Peyer's patch (tissue), 4 donors: ENCODE measurements around the gene TSHZ1.

Source experiments
- CTCF ChIP-seq, 6 experiments: fragments of 450-650 bp in 4 of 6; fragments of 200-600 bp in 2 of 6; sonication (generic) in 1 of 6; IDR thresholded peaks; one replicate each; pipeline ENCODE4 v1.5.1; 2017 to 2019; ENCODE audit warnings: antibody characterized with exemption in 6 of 6, mild to moderate bottlenecking in 3 of 6, moderate library complexity in 1 of 6
- POLR2A ChIP-seq, 2 donors: fragments of 450-650 bp; IDR thresholded peaks; one replicate each; pipeline ENCODE4 v1.5.1; 2017; ENCODE audit warnings: antibody characterized with exemption in 2 of 2, mild to moderate bottlenecking in 2 of 2, moderate library complexity in 2 of 2

GRCh38 chr18:75240433-75240832, 29.8 kb downstream of the TSHZ1 start:
- TF ChIP-seq CTCF (IDR thresholded peaks at IDR 0.05) = no peak
- no peak for TF ChIP-seq POLR2A (IDR thresholded peaks at IDR 0.05)
